Measurements from ENCODE around the gene B4GALNT3. TPM values are rescaled to one million over a fixed set of nuclear protein-coding genes. Genes with fewer than 3 reads are reported as not detected.
"Not testable (repeated sequence)": the region's sequence is repeated elsewhere in the genome, so short reads cannot be mapped to it uniquely, and the experiment has no call there.

The B4GALNT3 gene
- polyA plus RNA-seq, 1 donor: 18.3 TPM

GRCh38 chr12:575129-575502 is 115.4 kb downstream of the B4GALNT3 start:
- DNase-seq: no peak

DNA sequence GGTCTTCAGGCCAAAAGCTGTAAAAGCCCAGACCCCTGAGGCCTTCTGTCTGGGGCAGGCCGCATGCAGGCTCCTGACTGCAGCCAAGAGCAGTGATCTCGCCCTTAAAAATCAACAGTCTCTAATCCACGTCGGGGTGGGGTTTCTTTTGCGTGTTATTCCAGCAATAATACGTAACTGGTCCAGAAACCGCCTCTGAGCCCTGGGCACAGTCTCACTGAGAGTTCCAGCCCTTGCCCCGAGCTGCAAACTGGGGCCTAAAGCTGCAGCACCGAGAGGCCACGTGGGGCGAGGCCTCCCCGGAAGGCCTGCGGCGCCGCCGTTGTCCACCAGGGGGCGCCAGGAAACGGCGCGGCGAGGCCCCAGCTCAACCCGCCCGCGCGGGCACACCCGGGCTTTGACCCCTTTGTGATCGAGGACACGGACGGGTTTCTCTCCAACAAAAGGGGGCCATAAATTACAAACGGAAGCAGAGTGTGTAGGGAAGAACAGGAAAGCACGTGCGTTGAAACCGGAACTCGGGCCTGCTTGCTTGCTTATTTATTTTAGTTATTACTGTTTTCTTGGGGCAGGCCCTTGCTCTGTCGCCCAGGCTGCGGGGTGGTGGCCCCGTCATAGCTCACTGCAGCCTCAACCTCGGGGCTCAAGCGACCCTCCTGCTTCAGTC is 116.3 kb downstream of the B4GALNT3 start:
- peak; percentile 62 for DNase-seq

DNA sequence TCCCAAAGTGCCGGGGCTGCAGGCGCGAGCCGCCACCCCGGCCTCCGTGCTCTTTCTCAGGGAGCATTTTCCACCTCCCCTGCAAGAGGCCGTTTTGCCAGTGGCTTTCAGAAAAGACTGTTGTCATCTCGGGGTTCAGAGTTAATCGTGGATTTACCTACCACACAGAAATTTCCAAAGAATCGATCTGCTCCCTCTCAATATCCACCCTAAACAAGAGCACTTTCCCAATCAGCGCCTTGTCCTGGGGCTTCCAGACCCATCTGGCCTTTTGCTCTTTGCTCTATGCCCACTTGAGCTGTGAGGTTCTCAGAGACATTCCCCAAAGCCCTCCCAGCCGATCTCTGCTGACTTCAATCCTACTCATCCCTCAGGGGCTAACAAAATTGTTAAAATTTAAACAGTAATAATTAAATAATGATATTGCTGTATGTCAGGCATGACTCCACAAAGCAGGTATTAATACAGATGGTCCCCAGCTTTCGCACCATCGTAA is 116.9 kb downstream of the B4GALNT3 start:
- no peak for DNase-seq

GRCh38 chr12:577994-578747 is 118.4 kb downstream of the B4GALNT3 start:
- not testable (repeated sequence) for DNase-seq

GRCh38 chr12:578748-579419 is 119.1 kb downstream of the B4GALNT3 start:
- no peak for DNase-seq

DNA sequence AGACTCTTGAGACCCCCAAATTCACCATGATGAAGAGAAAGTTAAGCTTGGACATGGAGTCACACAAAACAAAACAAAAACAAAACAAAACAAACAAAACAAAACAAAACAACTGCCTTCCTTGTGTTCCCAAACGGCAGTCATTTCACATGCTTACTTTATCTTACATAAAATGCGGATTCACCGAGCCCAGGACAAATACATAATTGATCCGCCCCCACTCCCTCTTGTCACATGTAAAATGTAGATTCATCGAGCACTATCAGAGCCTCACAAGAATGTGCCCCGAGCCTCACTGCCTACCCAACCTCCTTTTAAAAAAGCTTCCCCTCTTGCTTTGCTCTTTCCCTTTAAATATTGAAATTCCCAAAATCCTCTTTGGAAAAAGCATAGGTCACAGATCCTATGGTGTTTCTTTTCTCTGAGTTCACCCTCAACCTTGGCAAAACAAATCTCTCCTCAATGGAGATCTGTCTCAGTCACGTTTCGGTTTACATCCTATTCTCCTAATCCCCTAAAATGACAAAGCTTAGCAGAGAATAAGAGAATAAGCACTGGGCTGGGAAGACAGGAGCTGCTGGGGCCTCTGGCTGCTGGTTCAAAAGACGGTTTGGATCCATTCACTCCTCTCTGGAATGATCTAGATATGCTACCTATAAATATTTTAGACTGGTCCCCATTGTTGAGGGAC is 119.8 kb downstream of the B4GALNT3 start:
- DNase-seq: no peak

GRCh38 chr12:580813-581212 is 121.1 kb downstream of the B4GALNT3 start:
- DNase-seq: no peak

GRCh38 chr12:581321-581720 is 121.6 kb downstream of the B4GALNT3 start:
- DNase-seq: no peak

GRCh38 chr12:581746-582145 is 122.0 kb downstream of the B4GALNT3 start:
- no peak for DNase-seq

DNA sequence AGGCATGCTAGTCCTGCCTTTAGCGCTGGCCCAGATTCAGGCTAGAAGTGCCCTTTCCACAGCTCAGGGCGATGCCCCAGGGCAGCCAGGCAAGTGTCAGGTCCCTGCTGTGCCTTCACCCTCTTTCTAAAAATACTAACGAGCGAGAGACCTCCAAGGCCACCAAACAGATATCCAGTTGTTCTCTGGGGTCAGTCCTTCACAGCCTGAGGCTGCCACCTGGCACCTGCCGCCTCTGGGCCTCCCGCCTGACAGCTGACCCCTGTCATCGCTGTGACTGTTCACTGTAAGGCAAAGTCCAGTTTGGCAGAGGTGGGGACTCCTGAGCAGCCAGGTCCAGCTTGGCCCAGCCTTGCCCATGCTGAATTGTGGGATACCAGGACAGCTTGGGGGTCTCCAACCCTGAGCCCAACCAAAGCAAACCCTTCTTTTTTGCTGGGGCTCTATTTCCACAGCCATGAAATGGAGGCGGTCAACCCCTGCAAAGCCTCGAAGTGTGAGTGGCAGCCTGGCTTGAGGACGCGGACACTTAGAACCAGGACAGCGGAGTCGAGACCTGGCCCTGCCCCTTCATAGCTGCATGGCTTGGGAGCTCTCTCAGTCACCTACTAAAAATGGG is 123.6 kb downstream of the B4GALNT3 start:
- no peak for DNase-seq

DNA sequence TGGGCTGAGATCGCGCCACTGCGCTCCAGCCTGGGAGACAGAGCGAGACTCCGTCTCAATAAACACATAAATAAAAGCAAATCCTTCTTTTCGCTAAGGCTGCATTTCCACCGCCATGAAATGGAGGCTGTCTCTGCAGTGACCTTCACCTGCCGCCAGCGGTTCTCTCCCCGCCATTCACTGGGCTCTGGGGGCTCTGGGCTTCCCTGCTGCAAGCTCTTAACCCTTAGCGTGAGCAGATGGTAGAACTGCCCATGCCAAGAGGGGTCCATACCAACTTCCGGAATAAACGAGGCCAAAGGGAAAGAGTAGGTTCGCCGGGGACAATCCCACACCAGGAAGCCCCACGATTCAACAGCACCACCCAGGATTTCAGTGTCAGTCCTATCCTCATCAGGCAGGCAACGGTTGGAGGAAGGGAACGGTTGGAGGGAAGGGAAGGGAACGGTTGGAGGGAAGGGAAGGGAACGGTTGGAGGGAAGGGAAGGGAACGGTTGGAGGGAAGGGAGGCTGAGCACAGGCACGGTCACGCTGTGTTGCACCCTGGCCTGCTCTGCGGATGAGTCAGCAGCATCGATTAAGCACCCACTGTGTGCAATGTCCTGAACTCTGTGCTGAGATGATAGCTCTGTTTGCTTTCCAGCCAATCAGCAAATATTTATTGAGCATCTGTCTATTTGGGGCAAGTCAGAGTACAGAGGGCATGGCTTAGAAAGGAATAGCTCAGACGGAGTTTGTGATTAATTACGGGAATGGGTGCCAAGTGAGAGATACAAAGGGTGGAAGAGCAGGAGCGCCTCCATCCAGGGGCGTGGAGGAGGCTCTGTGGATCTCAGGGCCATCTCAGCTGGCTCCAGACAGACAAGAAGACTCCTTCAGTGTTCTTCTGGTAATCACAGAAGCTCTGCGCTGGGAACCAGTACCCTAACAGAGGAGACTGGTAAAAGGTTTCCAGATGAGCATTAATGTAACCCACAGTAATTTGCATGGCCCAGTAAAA is 125.6 kb downstream of the B4GALNT3 start:
- DNase-seq: no peak

DNA sequence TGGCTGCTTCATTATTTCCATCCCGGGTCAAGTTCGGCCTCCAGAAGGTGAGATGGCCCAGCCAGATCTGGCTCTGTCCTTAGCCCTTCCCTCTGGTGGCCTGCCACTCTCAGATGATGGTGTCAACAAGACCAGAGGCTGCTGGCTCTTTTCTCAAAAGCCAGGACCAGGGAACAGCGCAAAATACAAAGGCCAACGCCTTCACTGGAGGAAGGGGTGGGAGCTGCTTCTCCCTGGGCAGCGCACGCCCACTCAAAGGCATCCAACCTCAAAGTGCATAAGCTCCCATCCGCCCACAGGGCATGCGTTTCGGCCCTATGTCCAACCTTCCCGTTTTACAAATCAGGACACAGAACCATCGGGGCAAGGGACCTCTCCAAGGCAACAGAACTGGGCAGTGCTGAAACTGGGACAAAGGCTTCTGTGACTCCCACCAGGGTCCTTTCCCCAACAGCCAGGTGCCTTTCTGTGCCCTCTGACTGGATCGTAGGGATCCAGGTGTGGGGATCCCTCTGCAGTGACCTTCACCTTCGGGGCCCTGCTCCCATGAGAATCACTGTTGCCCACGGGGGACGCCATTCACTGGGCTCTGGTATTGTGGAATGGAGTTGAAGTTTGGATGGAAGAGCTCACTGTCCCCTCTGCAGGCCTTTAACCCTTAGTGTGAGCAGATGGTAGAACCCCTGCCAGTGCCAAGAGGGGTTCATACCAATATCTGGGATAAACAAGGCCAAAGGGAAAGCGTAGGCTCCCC is 126.8 kb downstream of the B4GALNT3 start:
- no peak for DNase-seq

DNA sequence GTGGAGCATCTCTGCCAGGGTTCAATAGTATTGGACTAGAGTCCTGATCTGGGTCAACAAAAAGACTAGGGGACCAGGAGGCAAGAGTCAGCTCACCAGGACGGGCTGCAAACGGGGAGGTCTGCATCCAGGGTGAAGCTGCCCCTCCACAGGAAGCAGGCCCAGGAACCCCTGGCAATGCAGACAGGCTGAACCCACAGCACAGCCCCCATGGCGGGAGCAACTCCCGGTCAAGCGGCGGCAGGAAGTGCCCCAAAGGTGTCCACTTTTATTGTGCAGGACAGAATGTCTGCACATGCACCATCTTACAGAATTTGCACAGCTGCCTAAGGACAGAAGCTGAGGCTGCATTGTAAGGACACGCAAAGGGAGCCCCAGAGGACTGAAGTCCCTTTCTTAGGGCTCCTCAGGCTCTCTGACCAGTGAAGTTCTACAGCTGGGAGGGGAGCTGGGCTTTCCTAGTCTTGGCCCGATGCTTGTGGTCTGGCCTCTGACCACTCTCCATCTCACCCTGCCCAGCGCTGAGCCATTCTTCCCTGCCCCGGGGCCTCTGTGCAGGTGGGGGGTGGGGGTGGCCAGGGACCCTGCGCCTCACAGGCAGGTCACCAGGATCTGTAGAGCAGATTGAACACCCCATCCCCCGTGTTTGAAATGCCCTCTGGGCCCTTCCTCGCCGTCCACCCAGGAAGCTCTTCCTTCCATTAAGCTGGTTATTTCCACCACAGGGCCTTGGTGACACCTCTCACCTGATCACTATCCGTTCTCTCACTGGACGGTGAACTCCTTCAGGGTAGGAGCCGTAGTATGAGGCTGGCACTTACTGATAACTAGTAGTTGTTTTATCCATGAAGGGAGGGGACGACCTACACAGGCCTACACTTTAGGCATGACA is 127.6 kb downstream of the B4GALNT3 start:
- no peak for DNase-seq

DNA sequence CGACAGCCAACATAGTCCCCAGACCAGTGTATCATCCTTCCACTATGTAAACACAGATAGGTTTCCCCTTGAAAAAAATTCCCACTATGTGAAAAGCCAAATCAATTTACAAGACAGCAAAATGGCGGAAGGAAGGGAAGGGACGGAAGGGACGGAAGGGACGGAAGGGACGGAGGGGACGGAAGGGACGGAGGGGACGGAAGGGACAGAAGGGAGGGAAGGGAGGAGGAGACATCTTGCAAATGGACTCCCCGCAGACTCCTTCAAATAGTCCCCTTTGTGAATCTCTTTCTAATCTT is 128.2 kb downstream of the B4GALNT3 start:
- no peak for DNase-seq

DNA sequence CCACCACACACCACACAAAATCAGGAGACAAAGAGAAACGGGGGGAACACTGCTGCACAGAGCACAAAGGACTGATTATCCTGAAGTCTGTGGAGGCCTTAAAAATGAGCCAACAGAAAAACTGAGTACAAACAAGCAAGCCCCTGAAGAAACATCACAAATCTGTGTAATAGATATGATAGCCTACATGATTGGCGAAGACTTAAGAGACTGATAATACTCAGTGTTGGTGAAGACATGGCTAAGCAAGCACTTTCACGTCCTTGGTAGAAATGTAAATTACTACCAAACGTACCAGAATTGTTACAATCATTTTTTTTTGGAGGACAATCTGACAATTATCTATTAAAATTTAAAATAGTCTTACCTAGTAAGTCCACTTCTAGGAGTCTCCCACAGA is 128.9 kb downstream of the B4GALNT3 start:
- no peak for DNase-seq

DNA sequence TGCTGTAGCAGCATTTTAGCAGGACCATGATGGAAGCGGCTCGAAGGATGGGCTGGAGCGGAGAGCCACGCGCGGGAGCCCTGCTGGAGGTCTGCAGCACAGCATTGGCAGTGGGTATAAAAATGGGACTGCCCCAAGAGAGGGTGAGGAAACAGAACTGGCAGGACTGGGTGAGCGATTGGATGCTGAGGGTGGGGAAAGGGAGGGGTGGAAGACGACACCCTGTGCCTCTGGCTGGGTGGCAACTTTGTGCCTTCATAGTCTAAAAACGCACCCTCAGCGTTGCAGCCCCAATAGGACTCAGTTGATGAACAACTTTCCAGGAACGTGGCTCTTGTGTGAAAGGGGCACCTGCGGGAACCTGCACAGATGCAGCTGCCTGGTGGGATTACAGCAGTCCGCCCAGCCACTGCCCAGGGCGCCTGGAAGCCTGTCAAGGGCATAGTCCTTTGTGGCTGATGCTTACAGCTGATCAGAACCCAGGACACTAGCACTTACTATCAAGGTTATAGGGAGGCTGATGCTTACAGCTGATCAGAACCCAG is 130.5 kb downstream of the B4GALNT3 start:
- no peak for DNase-seq

GRCh38 chr12:591167-592023 is 131.7 kb downstream of the B4GALNT3 start:
- no peak for DNase-seq

GRCh38 chr12:592024-592505 is 132.3 kb downstream of the B4GALNT3 start:
- no peak for DNase-seq
